ENCODE data around the gene MBP.

DNA sequence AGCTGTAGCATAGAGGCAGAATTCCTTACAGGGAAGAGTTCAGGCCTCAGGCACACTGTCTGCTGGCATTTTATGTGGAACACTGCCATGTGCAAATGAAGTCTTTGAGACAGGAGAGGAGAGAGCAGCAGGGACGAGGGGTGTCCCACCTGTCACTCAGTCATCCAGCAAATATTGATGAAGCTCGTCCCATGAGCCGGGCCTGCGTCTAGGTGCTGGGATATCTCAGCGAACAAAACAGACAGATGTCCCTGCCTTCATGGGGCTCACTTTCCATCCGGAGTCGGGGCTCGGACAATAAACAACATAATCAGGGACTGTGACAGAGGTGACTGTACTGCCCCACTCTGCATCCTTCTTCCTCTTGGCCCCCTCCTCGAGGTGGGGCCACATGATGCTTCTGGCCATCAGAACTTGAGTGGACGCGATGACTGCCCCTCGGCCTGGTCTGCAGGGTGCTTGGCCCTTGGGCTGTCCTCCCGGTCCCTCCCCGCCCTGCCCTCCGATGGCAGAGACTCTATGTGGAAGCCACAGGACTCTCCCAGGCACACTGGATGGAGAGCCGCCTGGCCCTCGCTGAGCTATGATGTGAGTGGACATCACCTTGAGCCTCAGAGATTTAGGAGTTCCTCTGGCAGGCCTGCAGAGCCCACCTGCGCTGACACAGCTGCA, 78.8 kb downstream of the MBP start:
- no peak for TF ChIP-seq POLR2AphosphoS5 (IDR thresholded peaks at IDR 0.05; ENCODE audit: borderline replicate concordance, low read depth, low read length)
- TF ChIP-seq EZH2 (IDR thresholded peaks at IDR 0.05): no peak
